GM23338 (cell line): ENCODE measurements around the gene ASZ1. TPM values are rescaled to one million over a fixed set of nuclear protein-coding genes. Genes with fewer than 3 reads are reported as not detected.

Experiments
- ATAC-seq: fragments of 200-7000 bp; cut with Tn5 transposase; 3 replicates; pipeline ENCODE4 v1.9.1; 2020
- DNase-seq: peaks from one replicate; pipeline ENCODE4 v3.0.0-alpha.2; 2015; ENCODE audit warnings: low spot score
- H2AFZ ChIP-seq: fragments of 200-600 bp; sonication (generic); 2 replicates; pipeline ENCODE4 v1.8.0; 2016; ENCODE audit warnings: antibody characterized with exemption, mild to moderate bottlenecking, moderate library complexity
- H3F3A ChIP-seq: fragments of 200-600 bp; sonication (generic); replicated peaks from 2 replicates; pipeline ENCODE4 v1.8.0; 2017; ENCODE audit warnings: antibody characterized with exemption, mixed run types, low read depth
- H3K27ac ChIP-seq: fragments of 200-600 bp; sonication (generic); 2 replicates; pipeline ENCODE4 v1.6.1; 2016; ENCODE audit warnings: low read depth
- H3K27me3 ChIP-seq: fragments of 200-600 bp; sonication (generic); 2 replicates; pipeline ENCODE4 v1.8.0; 2016; ENCODE audit warnings: mild to moderate bottlenecking, mixed run types, moderate library complexity; ENCODE audit not compliant: insufficient read depth
- H3K36me3 ChIP-seq: fragments of 200-600 bp; sonication (generic); 2 replicates; pipeline ENCODE4 v1.8.0; 2016; ENCODE audit warnings: mild to moderate bottlenecking; ENCODE audit not compliant: insufficient read depth
- H3K4me1 ChIP-seq: fragments of 200-600 bp; sonication (generic); 2 replicates; pipeline ENCODE4 v1.8.0; 2016; ENCODE audit warnings: mild to moderate bottlenecking, moderate library complexity; ENCODE audit not compliant: insufficient read depth
- H3K4me2 ChIP-seq: fragments of 200-600 bp; sonication (generic); 2 replicates; pipeline ENCODE4 v1.7.1; 2017; ENCODE audit warnings: mixed run types
- H3K4me3 ChIP-seq: fragments of 200-600 bp; sonication (generic); 2 replicates; pipeline ENCODE4 v1.6.1; 2016; ENCODE audit warnings: mixed run types
- H3K79me2 ChIP-seq: fragments of 200-600 bp; sonication (generic); replicated peaks from 2 replicates; pipeline ENCODE4 v1.8.0; 2017; ENCODE audit warnings: mild to moderate bottlenecking; ENCODE audit not compliant: insufficient read depth
- H3K9me2 ChIP-seq: fragments of 200-600 bp; sonication (generic); 2 replicates; pipeline ENCODE4 v1.8.0; 2017; ENCODE audit not compliant: insufficient read depth
- H4K20me1 ChIP-seq: fragments of 200-600 bp; sonication (generic); replicated peaks from 2 replicates; pipeline ENCODE4 v1.8.0; 2017; ENCODE audit warnings: mild to moderate bottlenecking; ENCODE audit not compliant: insufficient read depth
- H3K27ac Mint-ChIP-seq: 2 replicates; pipeline ENCODE4 v1.8.0; 2020; ENCODE audit warnings: inconsistent platforms, mild to moderate bottlenecking, moderate library complexity, mixed read lengths
- H3K27me3 Mint-ChIP-seq: 3 replicates; pipeline ENCODE4 v1.8.0; 2022; ENCODE audit warnings: low read depth, mild to moderate bottlenecking, moderate library complexity, mixed read lengths, inconsistent platforms; ENCODE audit not compliant: insufficient read depth, poor library complexity
- H3K36me3 Mint-ChIP-seq: 3 replicates; pipeline ENCODE4 v1.8.0; 2021; ENCODE audit warnings: low read depth, mild to moderate bottlenecking, inconsistent platforms, moderate library complexity, mixed read lengths
- H3K4me1 Mint-ChIP-seq: 3 replicates; pipeline ENCODE4 v1.8.0; 2020; ENCODE audit warnings: mild to moderate bottlenecking, inconsistent platforms, mixed read lengths
- H3K4me3 Mint-ChIP-seq: 3 replicates; pipeline ENCODE4 v1.8.0; 2021; ENCODE audit warnings: moderate library complexity, mild to moderate bottlenecking, inconsistent platforms, mixed read lengths
- H3K9me3 Mint-ChIP-seq: 3 replicates; pipeline ENCODE4 v1.8.0; 2020; ENCODE audit warnings: moderate library complexity, mild to moderate bottlenecking, inconsistent platforms, mixed read lengths
- CREB1 ChIP-seq: fragments of 250-450 bp; sonication (Bioruptor Pico); IDR thresholded peaks from 2 replicates; pipeline ENCODE4 v1.5.0; 2020; ENCODE audit warnings: low read depth, mild to moderate bottlenecking, moderate library complexity
- CTCF ChIP-seq, 2 experiments: fragments of 200-600 bp in 1 of 2; sonication (generic) in 1 of 2; conservative IDR thresholded peaks; 2 replicates each; pipeline versions ENCODE4 v1.5.1 to v1.6.1; 2016 to 2017; ENCODE audit warnings: antibody characterized with exemption in 2 of 2, low read depth in 2 of 2, mild to moderate bottlenecking in 2 of 2, moderate library complexity in 1 of 2
- ETS1 ChIP-seq: IDR thresholded peaks from 2 replicates; pipeline ENCODE4 v1.6.1; 2016; ENCODE audit warnings: antibody characterized with exemption
- EZH2phosphoT487 ChIP-seq: fragments of 200-600 bp; sonication (generic); IDR thresholded peaks from one replicate; pipeline ENCODE4 v1.8.1; 2018; ENCODE audit warnings: antibody characterized with exemption; ENCODE audit not compliant: unreplicated experiment
- POLR2AphosphoS5 ChIP-seq: IDR thresholded peaks from 2 replicates; pipeline ENCODE4 v1.6.1; 2016; ENCODE audit warnings: antibody characterized with exemption, low read depth
- REST ChIP-seq: IDR thresholded peaks from one replicate; pipeline ENCODE4 v1.6.1; 2018; ENCODE audit warnings: antibody characterized with exemption; ENCODE audit not compliant: unreplicated experiment
- ZNF114 ChIP-seq: fragments of 250-450 bp; sonication (Bioruptor Pico); IDR thresholded peaks from 2 replicates; pipeline ENCODE4 v1.5.0; 2020; ENCODE audit warnings: mild to moderate bottlenecking, moderate library complexity
- ZNF331 ChIP-seq: fragments of 250-450 bp; sonication (Bioruptor Pico); IDR thresholded peaks from 2 replicates; pipeline ENCODE4 v1.5.0; 2020; ENCODE audit warnings: low read depth, mild to moderate bottlenecking, moderate library complexity
- polyA plus RNA-seq: library from polyadenylated mRNA; unstranded; fragments of >200 nt; fragmentation: Nextera tagmentation; extraction: Ambion mirVana; gene quantifications from 2 replicates; pipeline ENCODE4 v1.2.1, GENCODE V29; 2016
- total RNA-seq: library from RNA; depleted of rRNA; stranded (reverse); fragments of >200 nt; shearing (Covaris generic); gene quantifications from 2 replicates; pipeline ENCODE4 v1.2.3, GENCODE V29; 2014

The ASZ1 gene
- total and polyA plus RNA-seq, 2 experiments from 2014 or later, result not detected

- TF ChIP-seq CTCF (conservative IDR thresholded peaks at IDR 0.05; ENCODE audit: low read depth in 2 of 2) (no peak), POLR2AphosphoS5 (no peak), ZNF114 (CRISPR knock-in tag) (no peak), ETS1 (no peak)
These were observed 31.6 kb downstream of the ASZ1 start (continued) for GRCh38 chr7:117395743-117396142.

GRCh38 chr7:117393781-117394180 is 33.5 kb downstream of the ASZ1 start:
- TF ChIP-seq EZH2phosphoT487 (no peak), ZNF331 (CRISPR knock-in tag) (no peak), CREB1 (CRISPR knock-in tag) (no peak), REST (no peak), POLR2AphosphoS5 (no peak)
- no peaks in the 10 kb centered on the region for H3K4me1 ChIP-seq
- H3K79me2 ChIP-seq, result no peaks in the 10 kb centered on the region
- Mint-ChIP-seq H3K4me3 (no peak overlapping the region), H3K36me3 (no peaks in the 10 kb centered on the region), H3K4me1 (peaks cover 6% of the 10 kb centered on the region; the same call in 2 of the 3 replicates), H3K27me3 (peaks cover 3% of the 10 kb centered on the region), H3K27ac (no peak overlapping the region), H3K9me3 (no peaks in the 10 kb centered on the region; the same call in 2 of the 3 replicates)
- ATAC-seq (no peak), DNase-seq (no peak)
- no peak overlapping the region for H2AFZ ChIP-seq
- H3F3A ChIP-seq, result no peaks in the 10 kb centered on the region
- H4K20me1 ChIP-seq, result no peaks in the 10 kb centered on the region
- no peak overlapping the region for H3K27ac ChIP-seq
- no peaks in the 10 kb centered on the region for H3K9me2 ChIP-seq
- no peak overlapping the region for H3K4me2 ChIP-seq
- no peak overlapping the region for H3K4me3 ChIP-seq
- no peaks in the 10 kb centered on the region for H3K36me3 ChIP-seq
- H3K27me3 ChIP-seq, result no peaks in the 10 kb centered on the region
